ENCODE results near the gene MPRIP.

DNA sequence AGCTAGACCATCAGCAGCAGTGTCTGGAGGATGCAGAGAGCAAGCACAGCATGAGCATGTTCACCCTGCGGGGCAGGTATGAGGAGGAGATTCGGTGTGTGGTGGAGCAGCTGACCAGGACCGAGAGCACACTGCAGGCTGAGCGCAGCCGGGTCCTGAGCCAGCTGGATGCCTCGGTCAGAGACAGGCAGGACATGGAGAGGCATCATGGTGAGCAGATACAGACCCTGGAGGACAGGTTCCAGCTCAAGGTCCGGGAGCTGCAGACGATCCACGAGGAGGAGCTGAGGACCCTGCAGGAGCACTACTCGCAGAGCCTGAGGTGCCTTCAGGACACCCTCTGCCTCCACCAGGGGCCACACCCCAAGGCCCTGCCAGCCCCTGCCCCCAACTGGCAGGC lies 125.1 kb downstream of the MPRIP start:
- TF ChIP-seq, protein P1, sequence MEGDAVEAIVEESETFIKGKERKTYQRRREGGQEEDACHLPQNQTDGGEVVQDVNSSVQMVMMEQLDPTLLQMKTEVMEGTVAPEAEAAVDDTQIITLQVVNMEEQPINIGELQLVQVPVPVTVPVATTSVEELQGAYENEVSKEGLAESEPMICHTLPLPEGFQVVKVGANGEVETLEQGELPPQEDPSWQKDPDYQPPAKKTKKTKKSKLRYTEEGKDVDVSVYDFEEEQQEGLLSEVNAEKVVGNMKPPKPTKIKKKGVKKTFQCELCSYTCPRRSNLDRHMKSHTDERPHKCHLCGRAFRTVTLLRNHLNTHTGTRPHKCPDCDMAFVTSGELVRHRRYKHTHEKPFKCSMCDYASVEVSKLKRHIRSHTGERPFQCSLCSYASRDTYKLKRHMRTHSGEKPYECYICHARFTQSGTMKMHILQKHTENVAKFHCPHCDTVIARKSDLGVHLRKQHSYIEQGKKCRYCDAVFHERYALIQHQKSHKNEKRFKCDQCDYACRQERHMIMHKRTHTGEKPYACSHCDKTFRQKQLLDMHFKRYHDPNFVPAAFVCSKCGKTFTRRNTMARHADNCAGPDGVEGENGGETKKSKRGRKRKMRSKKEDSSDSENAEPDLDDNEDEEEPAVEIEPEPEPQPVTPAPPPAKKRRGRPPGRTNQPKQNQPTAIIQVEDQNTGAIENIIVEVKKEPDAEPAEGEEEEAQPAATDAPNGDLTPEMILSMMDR (IDR thresholded peaks at IDR 0.05) = no peak
- TF ChIP-seq POLR2A (IDR thresholded peaks at IDR 0.05) = no peak

All from Peyer's patch (tissue), 4 donors.